Fibroblast of gingiva (primary cell): ENCODE results near the gene DYNLT4.

Source experiments
- DNase-seq: peaks from one replicate; pipeline ENCODE4 v3.0.0-alpha.2; 2011; ENCODE audit warnings: low read depth

Gene DYNLT4

GRCh38 chr1:44757420-44757819 is 49.7 kb downstream of the DYNLT4 start:
- DNase-seq: no peak
